ENCODE data around the gene DGKE.

Gene DGKE

DNA sequence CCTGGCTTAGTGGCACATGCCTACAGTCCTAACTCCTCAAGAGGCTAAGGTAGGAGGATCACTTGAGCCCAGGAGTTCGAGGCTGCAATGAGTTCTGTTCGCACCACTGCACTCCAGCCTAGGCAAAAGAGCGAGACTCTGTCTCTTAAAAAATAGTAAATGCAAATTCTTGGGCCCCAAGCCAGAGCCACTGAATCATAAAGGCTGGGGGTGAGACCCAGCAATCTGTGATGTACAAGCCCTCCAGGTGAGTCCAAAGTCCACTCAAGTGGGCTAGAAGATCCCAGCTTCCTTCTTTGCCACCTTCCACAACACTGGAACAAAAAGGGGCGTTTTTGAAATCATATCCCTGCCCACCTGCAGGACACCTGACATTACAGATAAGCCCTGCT is 63.0 kb downstream of the DGKE start:
- H3K4me3 ChIP-seq (replicated peaks; ENCODE audit: low read depth, low read length) = no peak overlapping the region
- TF ChIP-seq, protein P1, sequence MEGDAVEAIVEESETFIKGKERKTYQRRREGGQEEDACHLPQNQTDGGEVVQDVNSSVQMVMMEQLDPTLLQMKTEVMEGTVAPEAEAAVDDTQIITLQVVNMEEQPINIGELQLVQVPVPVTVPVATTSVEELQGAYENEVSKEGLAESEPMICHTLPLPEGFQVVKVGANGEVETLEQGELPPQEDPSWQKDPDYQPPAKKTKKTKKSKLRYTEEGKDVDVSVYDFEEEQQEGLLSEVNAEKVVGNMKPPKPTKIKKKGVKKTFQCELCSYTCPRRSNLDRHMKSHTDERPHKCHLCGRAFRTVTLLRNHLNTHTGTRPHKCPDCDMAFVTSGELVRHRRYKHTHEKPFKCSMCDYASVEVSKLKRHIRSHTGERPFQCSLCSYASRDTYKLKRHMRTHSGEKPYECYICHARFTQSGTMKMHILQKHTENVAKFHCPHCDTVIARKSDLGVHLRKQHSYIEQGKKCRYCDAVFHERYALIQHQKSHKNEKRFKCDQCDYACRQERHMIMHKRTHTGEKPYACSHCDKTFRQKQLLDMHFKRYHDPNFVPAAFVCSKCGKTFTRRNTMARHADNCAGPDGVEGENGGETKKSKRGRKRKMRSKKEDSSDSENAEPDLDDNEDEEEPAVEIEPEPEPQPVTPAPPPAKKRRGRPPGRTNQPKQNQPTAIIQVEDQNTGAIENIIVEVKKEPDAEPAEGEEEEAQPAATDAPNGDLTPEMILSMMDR (IDR thresholded peaks at IDR 0.05; ENCODE audit: low read depth, low read length, missing control alignments) = no peak
- no peak for DNase-seq (ENCODE audit: extremely low read depth, low read depth)

DNA sequence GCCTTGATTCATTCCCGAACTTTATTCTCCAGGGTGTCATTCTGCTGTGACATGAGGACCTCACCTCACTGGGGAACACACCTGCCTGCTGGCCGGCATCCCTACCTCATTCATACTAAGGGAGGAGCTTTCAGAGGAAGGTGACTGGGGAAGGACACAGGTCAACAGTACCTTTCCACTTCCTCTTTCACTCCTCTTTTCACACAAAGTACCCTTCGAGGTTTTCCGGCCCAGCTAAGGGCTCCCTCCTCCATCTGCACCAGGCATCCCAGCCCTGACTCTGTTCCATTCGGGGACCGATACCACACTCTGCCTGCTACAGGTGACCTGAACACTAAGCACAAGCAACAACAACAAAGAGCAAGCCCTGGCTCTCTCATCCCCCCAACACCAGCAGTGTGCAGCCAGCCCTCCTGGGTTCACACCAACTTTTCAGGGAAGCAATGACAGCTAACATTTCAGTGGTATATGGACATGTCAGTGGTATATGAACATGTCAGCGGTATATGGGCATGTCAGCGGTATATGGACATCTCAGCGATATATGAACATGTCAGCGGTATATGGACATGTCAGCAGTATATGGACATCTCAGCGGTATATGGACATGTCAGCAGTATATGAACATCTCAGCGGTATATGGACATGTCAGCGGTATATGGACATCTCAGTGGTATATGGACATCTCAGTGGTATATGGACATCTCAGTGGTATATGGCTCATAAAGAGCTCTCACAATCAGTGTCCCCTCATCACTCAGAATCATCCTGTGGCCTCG is 63.9 kb downstream of the DGKE start:
- no peak overlapping the region for H3K4me3 ChIP-seq (replicated peaks; ENCODE audit: low read depth, low read length)
- TF ChIP-seq, protein P1 (IDR thresholded peaks at IDR 0.05; ENCODE audit: low read depth, low read length, missing control alignments) = no peak
- no peak for DNase-seq (ENCODE audit: extremely low read depth, low read depth)

DNA sequence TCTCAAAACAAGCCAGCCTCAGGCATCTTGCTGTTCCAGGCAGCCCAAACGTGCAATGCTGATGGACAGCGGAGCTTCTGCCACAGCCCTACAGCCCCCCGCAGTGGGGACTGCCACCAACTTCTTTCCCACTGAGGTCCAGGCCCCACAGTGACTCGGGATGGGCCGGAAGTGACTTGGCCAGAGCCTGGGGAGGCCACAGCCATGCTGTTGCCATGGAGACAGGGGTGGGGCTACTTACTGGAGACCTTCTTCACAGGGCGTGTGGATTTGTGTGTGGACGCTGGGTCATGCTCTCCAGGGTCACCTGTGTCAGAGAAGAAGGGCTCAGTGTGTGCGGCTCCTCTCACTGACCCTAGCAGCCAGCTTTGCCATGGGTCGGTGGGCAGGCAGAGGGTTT is 64.9 kb downstream of the DGKE start:
- no peak for DNase-seq (ENCODE audit: extremely low read depth, low read depth)
- TF ChIP-seq, protein P1 (IDR thresholded peaks at IDR 0.05; ENCODE audit: low read depth, low read length, missing control alignments) = no peak
- H3K4me3 ChIP-seq (replicated peaks; ENCODE audit: low read depth, low read length) = no peak overlapping the region

DNA sequence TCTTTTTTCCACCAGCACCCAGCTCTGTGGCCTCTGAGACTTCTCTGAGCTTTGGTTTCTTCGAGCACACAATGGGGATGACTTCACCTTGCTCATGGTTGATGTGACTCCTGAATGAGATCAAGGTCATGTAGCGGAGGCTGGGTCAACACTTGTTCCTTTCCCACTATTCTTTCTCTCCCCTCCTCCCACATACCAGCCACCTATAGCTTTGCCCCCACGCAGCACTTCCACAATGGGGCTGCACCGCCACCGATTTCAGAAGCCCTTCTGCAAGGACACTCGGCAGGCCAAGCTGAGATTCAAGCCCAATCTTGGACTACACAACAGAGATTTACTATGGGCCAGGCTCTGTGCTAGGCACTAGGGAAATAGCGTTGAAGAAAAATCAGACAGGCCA is 65.5 kb downstream of the DGKE start:
- TF ChIP-seq, protein P1 (IDR thresholded peaks at IDR 0.05; ENCODE audit: low read depth, low read length, missing control alignments) = no peak
- DNase-seq (ENCODE audit: extremely low read depth, low read depth) = no peak
- no peak overlapping the region for H3K4me3 ChIP-seq (replicated peaks; ENCODE audit: low read depth, low read length)

DNA sequence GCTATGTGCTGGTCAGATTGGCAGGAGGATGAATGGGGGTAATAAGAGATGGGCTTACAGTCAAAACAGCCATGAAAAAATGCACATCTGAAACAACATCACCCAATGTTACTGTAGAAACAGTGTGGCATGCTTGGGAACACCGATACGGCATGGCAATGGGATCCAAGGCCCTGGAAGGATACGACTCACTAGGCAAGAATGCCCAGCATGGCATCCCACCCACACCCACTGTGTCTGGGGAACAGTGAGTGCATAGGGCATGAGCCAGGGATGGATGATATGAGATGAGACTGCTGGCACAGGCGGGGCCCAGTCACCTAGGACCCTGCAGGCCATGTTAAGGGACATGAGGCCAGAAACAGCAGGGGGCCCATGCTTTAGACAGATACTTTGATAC is 68.4 kb downstream of the DGKE start:
- TF ChIP-seq, protein P1 (IDR thresholded peaks at IDR 0.05; ENCODE audit: low read depth, low read length, missing control alignments) = no peak
- no peak overlapping the region for H3K4me3 ChIP-seq (replicated peaks; ENCODE audit: low read depth, low read length)
- DNase-seq (ENCODE audit: extremely low read depth, low read depth) = no peak

DNA sequence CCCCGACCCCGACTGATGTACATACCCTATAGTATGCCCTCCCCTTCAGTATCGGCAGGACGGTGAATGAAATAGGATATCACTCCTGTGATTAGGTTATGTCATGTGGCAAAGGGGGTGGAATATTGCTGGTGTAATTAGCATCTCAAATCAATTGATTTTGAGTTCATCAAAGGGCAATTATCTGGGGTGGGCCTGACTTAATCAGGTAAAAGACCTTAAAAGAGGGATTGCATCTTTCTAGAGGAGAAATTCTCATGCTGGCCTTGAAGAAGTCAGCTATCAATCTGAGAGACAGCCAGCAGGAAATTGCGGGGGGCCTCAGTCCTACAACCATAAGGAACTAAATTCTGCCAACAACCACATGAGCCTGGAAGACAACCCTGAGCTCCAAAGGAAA is 69.6 kb downstream of the DGKE start:
- TF ChIP-seq, protein P1 (IDR thresholded peaks at IDR 0.05; ENCODE audit: low read depth, low read length, missing control alignments) = no peak
- no peak overlapping the region for H3K4me3 ChIP-seq (replicated peaks; ENCODE audit: low read depth, low read length)
- no peak for DNase-seq (ENCODE audit: extremely low read depth, low read depth)
